Liver (tissue), 9 donors: Measurements from ENCODE around the gene C19orf81. TPM values are rescaled to one million over a fixed set of nuclear protein-coding genes. Genes with fewer than 3 reads are reported as not detected.

Experiments
- DNase-seq: peaks from one replicate; pipeline ENCODE4 v3.0.0-alpha.2; 2017; ENCODE audit warnings: low spot score
- H3K27ac ChIP-seq, 2 donors: one replicate each; pipeline ENCODE4 v1.7.0; 2013; ENCODE audit warnings: inconsistent platforms in 2 of 2, low read length in 2 of 2, control low read depth in 1 of 2, low read depth in 1 of 2, mild to moderate bottlenecking in 1 of 2
- H3K27me3 ChIP-seq, 4 donors: one replicate each; pipeline versions ENCODE4 v1.6.1 to v1.7.0; 2013; ENCODE audit warnings: low read length in 3 of 4, inconsistent platforms in 1 of 4, mild to moderate bottlenecking in 1 of 4, moderate library complexity in 1 of 4; ENCODE audit not compliant: control insufficient read depth in 4 of 4, insufficient read depth in 4 of 4
- H3K36me3 ChIP-seq, 4 donors: one replicate each; pipeline versions ENCODE4 v1.6.1 to v1.7.0; 2013; ENCODE audit warnings: low read length in 3 of 4, mild to moderate bottlenecking in 3 of 4, low read depth in 1 of 4, moderate library complexity in 1 of 4; ENCODE audit not compliant: control insufficient read depth in 4 of 4, insufficient read depth in 3 of 4
- H3K4me1 ChIP-seq, 4 donors: one replicate each; pipeline versions ENCODE4 v1.6.1 to v1.7.0; 2013; ENCODE audit warnings: low read length in 3 of 4, mild to moderate bottlenecking in 3 of 4, moderate library complexity in 1 of 4; ENCODE audit not compliant: control insufficient read depth in 4 of 4, insufficient read depth in 4 of 4
- H3K4me3 ChIP-seq, 3 donors: one replicate each; pipeline versions ENCODE4 v1.6.1 to v1.7.0; 2013; ENCODE audit warnings: low read length in 3 of 3, control low read depth in 1 of 3, low read depth in 1 of 3, mild to moderate bottlenecking in 1 of 3
- H3K9ac ChIP-seq, 2 donors: one replicate each; pipeline ENCODE4 v1.7.0; 2013; ENCODE audit warnings: low read length in 2 of 2, mild to moderate bottlenecking in 2 of 2, moderate library complexity in 2 of 2, control low read depth in 1 of 2, low read depth in 1 of 2
- H3K9me3 ChIP-seq, 4 donors: one replicate each; pipeline versions ENCODE4 v1.6.1 to v1.7.0; 2013; ENCODE audit warnings: low read length in 3 of 4; ENCODE audit not compliant: control insufficient read depth in 4 of 4
- FOXA1 ChIP-seq: IDR thresholded peaks from 2 replicates; pipeline ENCODE4 v1.6.1; 2016; ENCODE audit warnings: antibody characterized with exemption
- FOXA2 ChIP-seq: IDR thresholded peaks from 2 replicates; pipeline ENCODE4 v1.6.1; 2016; ENCODE audit warnings: antibody characterized with exemption
- GABPA ChIP-seq, 2 donors: IDR thresholded peaks in 1 of 2; conservative IDR thresholded peaks in 1 of 2; 2 replicates each; pipeline ENCODE4 v1.6.1; 2016; ENCODE audit warnings: antibody characterized with exemption in 2 of 2, mild to moderate bottlenecking in 1 of 2, moderate library complexity in 1 of 2
- HNF4A ChIP-seq, 2 donors: conservative IDR thresholded peaks; 2 replicates each; pipeline ENCODE4 v1.6.1; 2016; ENCODE audit warnings: antibody characterized with exemption in 2 of 2, mild to moderate bottlenecking in 2 of 2
- HNF4G ChIP-seq: IDR thresholded peaks from 2 replicates; pipeline ENCODE4 v1.6.1; 2016; ENCODE audit warnings: antibody characterized with exemption
- NR2F2 ChIP-seq: IDR thresholded peaks from 2 replicates; pipeline ENCODE4 v1.6.1; 2016; ENCODE audit warnings: antibody characterized with exemption
- RAD21 ChIP-seq, 2 donors: IDR thresholded peaks; 2 replicates each; pipeline ENCODE4 v1.6.1; 2016; ENCODE audit warnings: antibody characterized with exemption in 2 of 2, mild to moderate bottlenecking in 2 of 2
- SP1 ChIP-seq: IDR thresholded peaks from 2 replicates; pipeline ENCODE4 v1.6.1; 2018; ENCODE audit warnings: antibody characterized with exemption, mild to moderate bottlenecking
- YY1 ChIP-seq: IDR thresholded peaks from 2 replicates; pipeline ENCODE4 v1.6.1; 2016; ENCODE audit warnings: antibody characterized with exemption, mild to moderate bottlenecking
- WGBS: extraction: QIAGEN DNeasy Blood & Tissue Kit; methylation state at CpG from one replicate; pipeline ENCODE4 v1.1.7; 2013; 5-methylcytosine and 5-hydroxymethylcytosine counted together
- polyA plus RNA-seq, 2 donors: library from polyadenylated mRNA; stranded (reverse) in 1 of 2; unstranded in 1 of 2; fragments of 200-250 nt in 1 of 2; fragments of >200 nt in 1 of 2; fragmentation: Nextera tagmentation in 1 of 2; extraction: Ambion mirVana in 1 of 2; gene quantifications; one replicate each; pipeline versions ENCODE4 v1.2.1 to v1.2.3, GENCODE V29; 2013 to 2015
- total RNA-seq, 2 donors: library from RNA; depleted of rRNA; stranded (reverse); fragments of >200 nt; gene quantifications; one replicate each; pipeline ENCODE4 v1.2.3, GENCODE V29; 2014
- TF ChIP-seq, protein P1 (sequence below): fragments of 150-350 bp; IDR thresholded peaks from 2 replicates; pipeline ENCODE4 v1.5.1; 2017; ENCODE audit warnings: improper control_type of control experiment, low read depth, low read length; ENCODE audit not compliant: missing input control
- TF ChIP-seq, protein P2 (sequence below): IDR thresholded peaks from 2 replicates; pipeline ENCODE4 v1.6.1; 2016; ENCODE audit warnings: antibody characterized with exemption
- donor health status: healthy.
- donor health status: healthy.
- donor health status: healthy.
- donor health status: healthy.
- donor health status: healthy.

C19orf81 gene
- total and polyA plus RNA-seq, 4 donors, result not detected

DNA sequence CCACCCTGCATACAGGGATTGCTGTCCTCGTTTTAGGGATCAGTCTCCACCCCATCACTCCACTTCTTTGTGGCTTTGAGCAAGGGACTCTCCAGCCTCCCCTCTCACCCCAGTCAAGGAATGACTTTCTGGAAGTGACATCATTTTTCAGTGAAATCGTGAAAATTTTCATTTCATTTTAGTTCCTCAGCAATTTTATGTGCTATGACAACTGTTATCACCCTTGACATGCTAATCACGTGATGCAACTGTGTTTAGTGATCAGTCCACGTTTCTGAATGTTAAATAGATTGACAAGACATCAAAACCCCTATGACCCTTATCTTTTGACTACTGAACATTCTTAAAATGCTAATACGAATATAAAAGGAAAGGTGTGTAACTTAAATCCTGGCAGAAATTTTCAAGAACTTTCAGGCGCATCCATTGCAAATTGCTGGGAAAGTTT lies 8.0 kb downstream of the C19orf81 start:
- H3K4me1 ChIP-seq, result peaks cover 0 to 12% (median 5%) of the 10 kb centered on the region in 4 donors
- no peak overlapping the region for H3K27ac ChIP-seq
- TF ChIP-seq FOXA2 (no peak), SP1 (no peak), YY1 (no peak), NR2F2 (no peak), HNF4G (no peak)
- H3K9ac ChIP-seq, result no peak overlapping the region
- peaks cover 0 to 12% (median 3%) of the 10 kb centered on the region in 4 donors for H3K27me3 ChIP-seq
- no peaks in the 10 kb centered on the region for H3K36me3 ChIP-seq
- peaks cover 7 to 17% (median 11%) of the 10 kb centered on the region in 4 donors for H3K9me3 ChIP-seq
- WGBS, result 53% methylated on average over 6 of the region's 6 CpGs
- H3K4me3 ChIP-seq, result no peak overlapping the region
- no peak for DNase-seq

DNA sequence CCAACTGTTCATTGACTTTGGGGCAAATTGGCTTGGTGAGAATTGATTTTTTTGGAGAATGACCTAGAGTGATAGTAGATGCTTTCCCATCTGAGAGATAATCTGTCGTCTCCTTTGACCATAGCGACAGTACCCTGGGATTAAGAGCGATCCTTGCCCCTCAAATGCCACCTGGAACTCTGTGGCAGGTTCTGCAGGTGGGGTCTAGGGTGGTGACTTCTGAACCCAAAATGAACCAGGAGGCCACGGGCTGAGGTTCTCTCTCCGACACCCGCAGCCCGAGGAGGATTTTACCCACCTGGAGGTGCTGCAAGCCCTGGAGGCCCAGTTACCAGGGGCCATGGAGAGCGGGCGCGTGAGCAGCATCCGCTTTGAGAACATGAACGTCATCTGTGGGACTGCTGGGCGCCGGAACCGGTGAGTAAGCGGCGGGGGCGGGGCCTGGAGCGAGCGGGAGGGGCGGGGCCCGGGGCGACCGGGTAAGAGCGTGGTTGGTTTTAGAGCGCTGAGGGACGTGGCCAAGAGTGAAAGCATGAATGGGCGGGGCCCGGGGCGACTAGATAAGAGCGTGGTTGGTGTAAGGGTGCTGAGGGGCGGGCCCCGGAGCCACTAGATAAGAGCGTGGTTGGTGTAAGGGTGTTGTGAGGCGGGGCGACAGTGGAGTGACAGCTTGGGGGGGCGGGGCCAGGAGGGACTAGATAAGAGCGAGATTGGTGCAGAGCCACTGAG lies 8.6 kb downstream of the C19orf81 start:
- no peaks in the 10 kb centered on the region for H3K36me3 ChIP-seq
- DNase-seq, result peak; percentile 60
- peaks cover 7 to 17% (median 11%) of the 10 kb centered on the region in 4 donors for H3K9me3 ChIP-seq
- H3K27me3 ChIP-seq, result peaks cover 0 to 12% (median 0%) of the 10 kb centered on the region in 4 donors
- WGBS, result 5% methylated on average over 38 of the region's 38 CpGs
- H3K27ac ChIP-seq, result no peak overlapping the region
- H3K4me1 ChIP-seq, result peaks cover 0 to 12% (median 5%) of the 10 kb centered on the region in 4 donors
- TF ChIP-seq YY1 (no peak), HNF4G (no peak), SP1 (no peak), RAD21 (IDR thresholded peaks at IDR 0.05) (no peak), HNF4A (conservative IDR thresholded peaks at IDR 0.05) (no peak), NR2F2 (no peak)
- TF ChIP-seq, protein P1, sequence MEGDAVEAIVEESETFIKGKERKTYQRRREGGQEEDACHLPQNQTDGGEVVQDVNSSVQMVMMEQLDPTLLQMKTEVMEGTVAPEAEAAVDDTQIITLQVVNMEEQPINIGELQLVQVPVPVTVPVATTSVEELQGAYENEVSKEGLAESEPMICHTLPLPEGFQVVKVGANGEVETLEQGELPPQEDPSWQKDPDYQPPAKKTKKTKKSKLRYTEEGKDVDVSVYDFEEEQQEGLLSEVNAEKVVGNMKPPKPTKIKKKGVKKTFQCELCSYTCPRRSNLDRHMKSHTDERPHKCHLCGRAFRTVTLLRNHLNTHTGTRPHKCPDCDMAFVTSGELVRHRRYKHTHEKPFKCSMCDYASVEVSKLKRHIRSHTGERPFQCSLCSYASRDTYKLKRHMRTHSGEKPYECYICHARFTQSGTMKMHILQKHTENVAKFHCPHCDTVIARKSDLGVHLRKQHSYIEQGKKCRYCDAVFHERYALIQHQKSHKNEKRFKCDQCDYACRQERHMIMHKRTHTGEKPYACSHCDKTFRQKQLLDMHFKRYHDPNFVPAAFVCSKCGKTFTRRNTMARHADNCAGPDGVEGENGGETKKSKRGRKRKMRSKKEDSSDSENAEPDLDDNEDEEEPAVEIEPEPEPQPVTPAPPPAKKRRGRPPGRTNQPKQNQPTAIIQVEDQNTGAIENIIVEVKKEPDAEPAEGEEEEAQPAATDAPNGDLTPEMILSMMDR, result no peak
- no peak overlapping the region for H3K9ac ChIP-seq
- no peak overlapping the region for H3K4me3 ChIP-seq

DNA sequence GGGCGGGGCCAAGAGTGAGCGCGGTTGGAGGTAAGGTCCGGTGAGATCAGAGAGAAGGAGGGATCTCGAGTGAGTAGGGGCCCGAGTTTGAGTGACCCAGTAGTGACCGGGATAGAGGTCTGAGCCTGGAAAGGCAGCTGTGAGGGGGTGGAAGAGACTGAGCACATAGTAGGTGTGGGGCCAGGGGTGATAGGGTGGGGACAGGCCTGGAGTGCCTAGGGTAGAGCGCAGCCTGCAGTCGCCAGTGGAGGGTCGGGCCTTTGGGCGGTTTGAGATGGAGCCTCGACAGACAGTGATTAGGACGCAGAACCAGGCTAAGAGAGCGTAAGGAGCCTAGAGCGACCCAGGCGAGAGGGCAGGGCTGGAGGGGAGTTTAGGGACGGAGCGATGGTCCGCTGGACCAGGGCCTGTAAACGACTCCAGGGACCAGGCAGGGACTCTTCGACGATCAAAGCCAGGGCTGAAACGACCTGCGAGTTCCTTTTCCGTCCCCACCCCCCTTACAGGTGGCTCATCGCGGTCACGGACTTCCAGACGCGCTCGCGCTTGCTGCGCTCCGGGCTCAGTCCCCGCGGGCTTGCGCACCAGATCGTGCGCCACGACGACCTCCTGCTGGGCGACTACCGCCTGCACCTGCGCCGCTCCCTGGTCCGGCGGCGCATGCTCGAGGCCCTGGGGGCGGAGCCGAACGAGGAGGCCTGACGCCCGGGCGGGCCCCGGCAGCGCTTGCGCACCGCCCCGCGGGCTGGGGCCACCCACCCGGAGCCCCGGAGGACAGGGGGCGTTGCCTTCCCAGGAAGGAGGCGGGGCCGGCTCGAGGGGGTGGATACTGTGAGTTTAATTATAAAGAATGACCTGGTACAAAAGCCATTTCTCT lies 9.4 kb downstream of the C19orf81 start:
- TF ChIP-seq FOXA1 (no peak), GABPA (IDR thresholded peaks at IDR 0.05 in 1 of 2, conservative IDR thresholded peaks at IDR 0.05 in 1 of 2) (no peak)
- TF ChIP-seq, protein P2, sequence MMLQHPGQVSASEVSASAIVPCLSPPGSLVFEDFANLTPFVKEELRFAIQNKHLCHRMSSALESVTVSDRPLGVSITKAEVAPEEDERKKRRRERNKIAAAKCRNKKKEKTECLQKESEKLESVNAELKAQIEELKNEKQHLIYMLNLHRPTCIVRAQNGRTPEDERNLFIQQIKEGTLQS, result no peak
- Histone ChIP-seq H3K9ac (no peak overlapping the region), H3K4me1 (peaks cover 0 to 12% (median 5%) of the 10 kb centered on the region in 4 donors), H3K27ac (peak overlapping the region in 1 of 2 donors; percentile 42), H3K4me3 (peak overlapping the region; percentile 5 to 18 (median 11)), H3K9me3 (peaks cover 7 to 17% (median 11%) of the 10 kb centered on the region in 4 donors), H3K27me3 (peaks cover 0 to 16% (median 0%) of the 10 kb centered on the region in 4 donors), H3K36me3 (no peaks in the 10 kb centered on the region)
- DNase-seq, result peak; percentile 40
- WGBS, result 9% methylated on average over 67 of the region's 67 CpGs
